GM12878 (cell line): ENCODE data around the gene ETV2. TPM values are rescaled to one million over a fixed set of nuclear protein-coding genes. Genes with fewer than 3 reads are reported as not detected.

ENCODE experiments used
- ATF2 ChIP-seq: IDR thresholded peaks from 2 replicates; pipeline ENCODE4 v1.6.1; 2012; ENCODE audit warnings: low read length, inconsistent platforms
- ATF7 ChIP-seq: fragments of 450-650 bp; IDR thresholded peaks from 2 replicates; pipeline ENCODE4 v1.6.1; 2016; ENCODE audit warnings: low read depth, mild to moderate bottlenecking
- CEBPB ChIP-seq, 2 experiments: fragments of 150-350 bp in 1 of 2; IDR thresholded peaks; 2 replicates each; pipeline ENCODE4 v1.6.1; 2012 to 2014; ENCODE audit warnings: low read depth in 2 of 2, low read length in 2 of 2, borderline replicate concordance in 1 of 2, inconsistent platforms in 1 of 2
- E2F8 ChIP-seq: fragments of 450-650 bp; IDR thresholded peaks from 2 replicates; pipeline ENCODE4 v1.6.1; 2018; ENCODE audit warnings: mild to moderate bottlenecking, low read depth, moderate library complexity; ENCODE audit not compliant: partially characterized antibody
- EED ChIP-seq: sonication (generic); IDR thresholded peaks from 2 replicates; pipeline ENCODE4 v1.6.1; 2016; ENCODE audit warnings: antibody characterized with exemption, low read depth
- ESRRA ChIP-seq: IDR thresholded peaks from 2 replicates; pipeline ENCODE4 v1.6.1; 2012; ENCODE audit warnings: mild to moderate bottlenecking, low read length, improper control_type of control experiment
- FOXM1 ChIP-seq: IDR thresholded peaks from 2 replicates; pipeline ENCODE4 v1.6.1; 2012; ENCODE audit warnings: low read depth, mild to moderate bottlenecking, inconsistent platforms, low read length, moderate library complexity
- GABPA ChIP-seq: IDR thresholded peaks from 2 replicates; pipeline ENCODE4 v1.6.1; 2014; ENCODE audit warnings: antibody characterized with exemption, low read depth, mild to moderate bottlenecking, inconsistent platforms
- KDM1A ChIP-seq: fragments of 200-600 bp; sonication (generic); IDR thresholded peaks from 2 replicates; pipeline ENCODE4 v1.6.1; 2016; ENCODE audit warnings: borderline replicate concordance
- NFIC ChIP-seq: IDR thresholded peaks from 2 replicates; pipeline ENCODE4 v1.6.1; 2012; ENCODE audit warnings: low read depth, mild to moderate bottlenecking, inconsistent platforms, low read length, moderate library complexity
- PAX8 ChIP-seq: fragments of 450-650 bp; IDR thresholded peaks from 2 replicates; pipeline ENCODE4 v1.6.1; 2017; ENCODE audit warnings: mild to moderate bottlenecking, moderate library complexity
- RELB ChIP-seq: fragments of 450-650 bp; IDR thresholded peaks from 2 replicates; pipeline ENCODE4 v1.6.1; 2017; ENCODE audit warnings: low read depth, mild to moderate bottlenecking, moderate library complexity
- SIN3A ChIP-seq: IDR thresholded peaks from 2 replicates; pipeline ENCODE4 v1.6.1; 2012; ENCODE audit warnings: low read depth, low read length, improper control_type of control experiment
- SMARCA5 ChIP-seq: fragments of 450-650 bp; IDR thresholded peaks from 2 replicates; pipeline ENCODE4 v1.6.1; 2017; ENCODE audit warnings: mild to moderate bottlenecking
- SREBF2 ChIP-seq: IDR thresholded peaks from 2 replicates; pipeline ENCODE4 v1.6.1; 2012; ENCODE audit warnings: mild to moderate bottlenecking, low read length
- SRF ChIP-seq, 2 experiments: IDR thresholded peaks; 2 replicates each; pipeline ENCODE4 v1.6.1; 2011; ENCODE audit warnings: low read depth in 2 of 2, low read length in 2 of 2, mild to moderate bottlenecking in 1 of 2, moderate library complexity in 1 of 2
- TCF12 ChIP-seq: IDR thresholded peaks from 2 replicates; pipeline ENCODE4 v1.6.1; 2011; ENCODE audit warnings: low read depth, mild to moderate bottlenecking, low read length
- USF2 ChIP-seq: IDR thresholded peaks from 2 replicates; pipeline ENCODE4 v1.6.1; 2011; ENCODE audit warnings: low read depth, low read length, improper control_type of control experiment, borderline replicate concordance
- ZBTB11 ChIP-seq: fragments of 450-650 bp; formaldehyde crosslinking; IDR thresholded peaks from 2 replicates; pipeline ENCODE4 v1.5.0; 2022; ENCODE audit warnings: mild to moderate bottlenecking, missing genetic modification characterization
- ZNF207 ChIP-seq: fragments of 450-650 bp; IDR thresholded peaks from 2 replicates; pipeline ENCODE4 v1.6.1; 2014; ENCODE audit warnings: antibody characterized with exemption, mild to moderate bottlenecking, borderline replicate concordance
- polyA plus RNA-seq, 11 experiments: library from polyadenylated mRNA; depleted of rRNA in 4 of 11; unstranded in 6 of 11; stranded (reverse) in 5 of 11; fragments of >200 nt; fragmentation: Nextera tagmentation in 4 of 11; fragmentation: Illumina TruSeq in 1 of 11; extraction: Ambion mirVana in 4 of 11; extraction: Trizol in 1 of 11; gene quantifications; 1 replicate in 1 of 11; 2 replicates in 10 of 11; pipeline versions ENCODE4 v1.2.1 to v1.2.3, GENCODE V29; 2011 to 2016; ENCODE audit warnings: inconsistent platforms in 2 of 11, missing spikeins in 2 of 11, low read depth in 1 of 11
- total RNA-seq, 4 experiments: library from RNA; depleted of rRNA in 3 of 4; stranded (reverse); fragments of >200 nt in 3 of 4; fragmentation: Illumina TruSeq in 1 of 4; extraction: Trizol in 1 of 4; gene quantifications; 2 replicates each; pipeline versions ENCODE4 v1.2.1 to v1.2.3, GENCODE V29; 2013 to 2021

The ETV2 gene
- total and polyA plus RNA-seq, 10 of the 15 experiments (the other 5 are each of a cell fraction or from before 2014, with no cell fraction given): 0.10 to 1.4 (median 0.54) TPM; not detected in 1

- TF ChIP-seq E2F8 (no peak), ATF2 (no peak), SMARCA5 (peak; percentile 15; the same call in 1 of the 2 replicates), SIN3A (peak; percentile 59; the same call in 1 of the 2 replicates), KDM1A (no peak), ESRRA (no peak), SRF (IDR thresholded peaks at IDR 0.05; ENCODE audit: low read depth in 2 of 2, low read length in 2 of 2) (no peak), ZNF207 (no peak), ATF7 (no peak), NFIC (no peak), GABPA (no peak), CEBPB (IDR thresholded peaks at IDR 0.05; ENCODE audit: borderline replicate concordance in 1 of 2, low read depth in 2 of 2, low read length in 2 of 2) (no peak), TCF12 (no peak), USF2 (no peak), SREBF2 (no peak), ZBTB11 (no peak), PAX8 (no peak), EED (0 out of 2 replicates have a peak, but pooled peaks have one; percentile 19), FOXM1 (no peak), RELB (no peak)
Observed at GRCh38 chr19:35644206-35644986, 2.9 kb downstream of the ETV2 start (continued).
